HepG2 (cell line): ENCODE results near the gene ATG9A. TPM values are rescaled to one million over a fixed set of nuclear protein-coding genes. Genes with fewer than 3 reads are reported as not detected.
A peak's percentile ranks its signal among the peaks of the same experiment; 100 is the strongest.

Source experiments
- AGO1 ChIP-seq: fragments of 200-400 bp; formaldehyde crosslinking; IDR thresholded peaks from 2 replicates; pipeline ENCODE4 v1.6.1; 2017; ENCODE audit warnings: mild to moderate bottlenecking, low read depth, low read length, moderate library complexity; ENCODE audit not compliant: poor library complexity, severe bottlenecking
- AHR ChIP-seq: IDR thresholded peaks from 2 replicates; pipeline ENCODE4 v1.6.1; 2018; ENCODE audit warnings: missing genetic modification reagents, missing compliant biosample characterization
- ERF ChIP-seq: IDR thresholded peaks from 2 replicates; pipeline ENCODE4 v1.6.1; 2018; ENCODE audit warnings: missing biosample characterization, missing genetic modification reagents
- EZH2 ChIP-seq: conservative IDR thresholded peaks from 2 replicates; pipeline ENCODE4 v1.6.1; 2012; ENCODE audit warnings: mild to moderate bottlenecking, low read depth, low read length, moderate library complexity
- GATA4 ChIP-seq: sonication (generic); IDR thresholded peaks from 2 replicates; pipeline ENCODE4 v1.6.1; 2016; ENCODE audit warnings: antibody characterized with exemption, low read depth, borderline replicate concordance
- HDAC1 ChIP-seq: sonication (generic); formaldehyde crosslinking; IDR thresholded peaks from 2 replicates; pipeline ENCODE4 v1.5.1; 2020; ENCODE audit warnings: mild to moderate bottlenecking, missing genetic modification reagents
- HHEX ChIP-seq: IDR thresholded peaks from 2 replicates; pipeline ENCODE4 v1.6.1; 2016; ENCODE audit warnings: control low read depth
- KLF13 ChIP-seq: sonication (generic); formaldehyde crosslinking; IDR thresholded peaks from 2 replicates; pipeline ENCODE4 v1.4.0; 2020; ENCODE audit warnings: mild to moderate bottlenecking, missing genetic modification reagents
- MATR3 ChIP-seq: sonication (generic); formaldehyde crosslinking; IDR thresholded peaks from 2 replicates; pipeline ENCODE4 v1.4.0; 2020; ENCODE audit warnings: missing genetic modification reagents
- NFYC ChIP-seq: IDR thresholded peaks from 2 replicates; pipeline ENCODE4 v1.6.1; 2016; ENCODE audit warnings: missing genetic modification reagents, missing compliant biosample characterization
- SAFB2 ChIP-seq: sonication (generic); formaldehyde crosslinking; IDR thresholded peaks from 2 replicates; pipeline ENCODE4 v1.5.1; 2020; ENCODE audit warnings: missing genetic modification reagents, low read depth, mild to moderate bottlenecking, borderline replicate concordance
- ZNF251 ChIP-seq: sonication (generic); formaldehyde crosslinking; IDR thresholded peaks from 2 replicates; pipeline ENCODE4 v1.9.0; 2021; ENCODE audit warnings: mild to moderate bottlenecking, missing genetic modification reagents
- ZNF552 ChIP-seq: sonication (generic); formaldehyde crosslinking; IDR thresholded peaks from 2 replicates; pipeline ENCODE4 v1.9.0; 2022; ENCODE audit warnings: missing genetic modification reagents, mild to moderate bottlenecking, borderline replicate concordance
- ZNF615 ChIP-seq: sonication (generic); formaldehyde crosslinking; IDR thresholded peaks from 2 replicates; pipeline ENCODE4 v1.5.0; 2020; ENCODE audit warnings: mild to moderate bottlenecking, missing genetic modification reagents, borderline replicate concordance
- polyA plus RNA-seq, 8 experiments: library from polyadenylated mRNA; depleted of rRNA in 3 of 8; stranded (reverse) in 7 of 8; unstranded in 1 of 8; fragments of >200 nt; fragmentation: Illumina TruSeq in 4 of 8; extraction: Trizol in 4 of 8; gene quantifications; 2 replicates each; pipeline versions ENCODE4 v1.2.1 to v1.2.3, GENCODE V29; 2011 to 2016; ENCODE audit warnings: low read depth in 4 of 8, missing spikeins in 1 of 8, mixed read lengths in 1 of 8; ENCODE audit not compliant: insufficient read depth in 1 of 8
- total RNA-seq, 5 experiments: library from RNA; depleted of rRNA; stranded (reverse); fragments of >200 nt; fragmentation: Illumina TruSeq; extraction: Trizol; gene quantifications; 2 replicates each; pipeline ENCODE4 v1.2.3, GENCODE V29; 2016; ENCODE audit warnings: low read depth in 1 of 5
- TF ChIP-seq, protein P1 (sequence below): sonication (generic); formaldehyde crosslinking; IDR thresholded peaks from 2 replicates; pipeline ENCODE4 v1.4.0; 2020; ENCODE audit warnings: missing genetic modification reagents, mild to moderate bottlenecking, borderline replicate concordance
- TF ChIP-seq, protein P2 (sequence below): fragments of 450-650 bp; IDR thresholded peaks from 2 replicates; pipeline ENCODE4 v1.6.1; 2016
- TF ChIP-seq, protein P3 (sequence below): sonication (generic); formaldehyde crosslinking; IDR thresholded peaks from 2 replicates; pipeline ENCODE4 v1.8.1; 2022; ENCODE audit warnings: low read depth, mild to moderate bottlenecking, missing genetic modification reagents
- TF ChIP-seq, protein P4 (sequence below): sonication (generic); formaldehyde crosslinking; IDR thresholded peaks from 2 replicates; pipeline ENCODE4 v1.4.0; 2020; ENCODE audit warnings: missing genetic modification reagents, borderline replicate concordance

ATG9A gene
- total and polyA plus RNA-seq, 2 of the 13 experiments (the other 11 are each of a cell fraction or from before 2014, with no cell fraction given) = 35.0 to 131 TPM

DNA sequence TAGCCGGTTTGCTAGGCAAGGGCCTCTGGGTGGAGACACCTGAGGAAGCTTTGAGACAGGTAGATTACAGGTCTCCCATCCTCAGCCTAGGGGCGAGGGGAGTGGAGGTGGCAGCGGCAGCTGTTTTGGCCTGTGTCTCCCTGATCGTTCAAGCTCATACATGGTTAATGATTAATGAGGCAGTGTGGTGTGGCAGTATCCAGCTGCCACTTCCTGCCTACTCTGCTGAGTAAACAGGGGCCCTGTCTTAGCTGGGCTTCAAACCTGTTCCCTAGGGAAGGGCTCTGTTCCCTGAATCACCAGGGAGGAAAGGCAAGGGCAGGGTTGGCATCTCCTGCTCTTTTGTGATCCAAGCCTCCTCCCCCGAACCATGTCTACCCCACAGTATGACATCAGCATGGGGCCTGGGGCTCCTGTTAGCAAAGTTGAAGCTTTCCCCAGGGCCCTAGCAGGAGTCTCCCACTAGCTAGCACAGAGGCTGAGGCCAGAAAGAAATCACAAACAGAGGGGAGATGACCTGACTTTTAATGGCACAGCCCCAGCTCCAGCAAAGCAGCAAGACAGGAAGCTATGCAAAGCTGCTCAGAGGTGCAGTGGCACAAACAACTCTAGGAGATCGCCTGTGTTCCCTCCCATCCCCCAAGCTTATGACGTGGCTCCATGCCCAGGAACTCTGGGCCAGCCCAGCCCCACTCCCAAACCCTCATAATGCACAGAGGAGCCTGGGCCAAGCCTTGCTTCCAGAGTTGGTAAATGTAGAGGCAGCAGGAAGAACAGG, 20.0 kb upstream of the ATG9A start (continued):
- TF ChIP-seq, protein P1, sequence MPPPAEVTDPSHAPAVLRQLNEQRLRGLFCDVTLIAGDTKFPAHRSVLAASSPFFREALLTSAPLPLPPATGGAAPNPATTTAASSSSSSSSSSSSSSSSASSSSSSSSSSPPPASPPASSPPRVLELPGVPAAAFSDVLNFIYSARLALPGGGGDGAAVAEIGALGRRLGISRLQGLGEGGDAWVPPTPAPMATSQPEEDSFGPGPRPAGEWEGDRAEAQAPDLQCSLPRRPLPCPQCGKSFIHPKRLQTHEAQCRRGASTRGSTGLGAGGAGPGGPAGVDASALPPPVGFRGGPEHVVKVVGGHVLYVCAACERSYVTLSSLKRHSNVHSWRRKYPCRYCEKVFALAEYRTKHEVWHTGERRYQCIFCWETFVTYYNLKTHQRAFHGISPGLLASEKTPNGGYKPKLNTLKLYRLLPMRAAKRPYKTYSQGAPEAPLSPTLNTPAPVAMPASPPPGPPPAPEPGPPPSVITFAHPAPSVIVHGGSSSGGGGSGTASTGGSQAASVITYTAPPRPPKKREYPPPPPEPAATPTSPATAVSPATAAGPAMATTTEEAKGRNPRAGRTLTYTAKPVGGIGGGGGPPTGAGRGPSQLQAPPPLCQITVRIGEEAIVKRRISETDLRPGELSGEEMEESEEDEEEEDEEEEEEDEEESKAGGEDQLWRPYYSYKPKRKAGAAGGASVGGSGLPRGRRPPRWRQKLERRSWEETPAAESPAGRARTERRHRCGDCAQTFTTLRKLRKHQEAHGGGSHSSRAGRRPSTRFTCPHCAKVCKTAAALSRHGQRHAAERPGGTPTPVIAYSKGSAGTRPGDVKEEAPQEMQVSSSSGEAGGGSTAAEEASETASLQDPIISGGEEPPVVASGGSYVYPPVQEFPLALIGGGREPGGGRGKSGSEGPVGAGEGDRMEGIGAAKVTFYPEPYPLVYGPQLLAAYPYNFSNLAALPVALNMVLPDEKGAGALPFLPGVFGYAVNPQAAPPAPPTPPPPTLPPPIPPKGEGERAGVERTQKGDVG (CRISPR knock-in tag) = no peak
- TF ChIP-seq EZH2 (no peak), AHR (CRISPR knock-in tag) (peak; percentile 21), ERF (peak; percentile 95), HHEX (no peak), ZNF251 (no peak), SAFB2 (CRISPR knock-in tag) (no peak; the same call in 1 of the 2 replicates), GATA4 (no peak; the same call in 1 of the 2 replicates), ZNF615 (CRISPR knock-in tag) (0 out of 2 replicates have a peak, but pooled peaks have one; percentile 70), HDAC1 (peak; percentile 86), ZNF552 (no peak), NFYC (CRISPR knock-in tag) (no peak), MATR3 (CRISPR knock-in tag) (no peak), AGO1 (no peak), KLF13 (CRISPR knock-in tag) (no peak)
- TF ChIP-seq, protein P2, sequence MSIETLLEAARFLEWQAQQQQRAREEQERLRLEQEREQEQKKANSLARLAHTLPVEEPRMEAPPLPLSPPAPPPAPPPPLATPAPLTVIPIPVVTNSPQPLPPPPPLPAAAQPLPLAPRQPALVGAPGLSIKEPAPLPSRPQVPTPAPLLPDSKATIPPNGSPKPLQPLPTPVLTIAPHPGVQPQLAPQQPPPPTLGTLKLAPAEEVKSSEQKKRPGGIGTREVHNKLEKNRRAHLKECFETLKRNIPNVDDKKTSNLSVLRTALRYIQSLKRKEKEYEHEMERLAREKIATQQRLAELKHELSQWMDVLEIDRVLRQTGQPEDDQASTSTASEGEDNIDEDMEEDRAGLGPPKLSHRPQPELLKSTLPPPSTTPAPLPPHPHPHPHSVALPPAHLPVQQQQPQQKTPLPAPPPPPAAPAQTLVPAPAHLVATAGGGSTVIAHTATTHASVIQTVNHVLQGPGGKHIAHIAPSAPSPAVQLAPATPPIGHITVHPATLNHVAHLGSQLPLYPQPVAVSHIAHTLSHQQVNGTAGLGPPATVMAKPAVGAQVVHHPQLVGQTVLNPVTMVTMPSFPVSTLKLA = no peak
- TF ChIP-seq, protein P3, sequence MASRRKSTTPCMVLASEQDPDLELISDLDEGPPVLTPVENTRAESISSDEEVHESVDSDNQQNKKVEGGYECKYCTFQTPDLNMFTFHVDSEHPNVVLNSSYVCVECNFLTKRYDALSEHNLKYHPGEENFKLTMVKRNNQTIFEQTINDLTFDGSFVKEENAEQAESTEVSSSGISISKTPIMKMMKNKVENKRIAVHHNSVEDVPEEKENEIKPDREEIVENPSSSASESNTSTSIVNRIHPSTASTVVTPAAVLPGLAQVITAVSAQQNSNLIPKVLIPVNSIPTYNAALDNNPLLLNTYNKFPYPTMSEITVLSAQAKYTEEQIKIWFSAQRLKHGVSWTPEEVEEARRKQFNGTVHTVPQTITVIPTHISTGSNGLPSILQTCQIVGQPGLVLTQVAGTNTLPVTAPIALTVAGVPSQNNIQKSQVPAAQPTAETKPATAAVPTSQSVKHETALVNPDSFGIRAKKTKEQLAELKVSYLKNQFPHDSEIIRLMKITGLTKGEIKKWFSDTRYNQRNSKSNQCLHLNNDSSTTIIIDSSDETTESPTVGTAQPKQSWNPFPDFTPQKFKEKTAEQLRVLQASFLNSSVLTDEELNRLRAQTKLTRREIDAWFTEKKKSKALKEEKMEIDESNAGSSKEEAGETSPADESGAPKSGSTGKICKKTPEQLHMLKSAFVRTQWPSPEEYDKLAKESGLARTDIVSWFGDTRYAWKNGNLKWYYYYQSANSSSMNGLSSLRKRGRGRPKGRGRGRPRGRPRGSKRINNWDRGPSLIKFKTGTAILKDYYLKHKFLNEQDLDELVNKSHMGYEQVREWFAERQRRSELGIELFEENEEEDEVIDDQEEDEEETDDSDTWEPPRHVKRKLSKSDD (CRISPR knock-in tag) = peak; percentile 71; the same call in 1 of the 2 replicates
- TF ChIP-seq, protein P4, sequence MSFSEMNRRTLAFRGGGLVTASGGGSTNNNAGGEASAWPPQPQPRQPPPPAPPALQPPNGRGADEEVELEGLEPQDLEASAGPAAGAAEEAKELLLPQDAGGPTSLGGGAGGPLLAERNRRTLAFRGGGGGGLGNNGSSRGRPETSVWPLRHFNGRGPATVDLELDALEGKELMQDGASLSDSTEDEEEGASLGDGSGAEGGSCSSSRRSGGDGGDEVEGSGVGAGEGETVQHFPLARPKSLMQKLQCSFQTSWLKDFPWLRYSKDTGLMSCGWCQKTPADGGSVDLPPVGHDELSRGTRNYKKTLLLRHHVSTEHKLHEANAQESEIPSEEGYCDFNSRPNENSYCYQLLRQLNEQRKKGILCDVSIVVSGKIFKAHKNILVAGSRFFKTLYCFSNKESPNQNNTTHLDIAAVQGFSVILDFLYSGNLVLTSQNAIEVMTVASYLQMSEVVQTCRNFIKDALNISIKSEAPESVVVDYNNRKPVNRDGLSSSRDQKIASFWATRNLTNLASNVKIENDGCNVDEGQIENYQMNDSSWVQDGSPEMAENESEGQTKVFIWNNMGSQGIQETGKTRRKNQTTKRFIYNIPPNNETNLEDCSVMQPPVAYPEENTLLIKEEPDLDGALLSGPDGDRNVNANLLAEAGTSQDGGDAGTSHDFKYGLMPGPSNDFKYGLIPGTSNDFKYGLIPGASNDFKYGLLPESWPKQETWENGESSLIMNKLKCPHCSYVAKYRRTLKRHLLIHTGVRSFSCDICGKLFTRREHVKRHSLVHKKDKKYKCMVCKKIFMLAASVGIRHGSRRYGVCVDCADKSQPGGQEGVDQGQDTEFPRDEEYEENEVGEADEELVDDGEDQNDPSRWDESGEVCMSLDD = no peak
